ENCODE data around the gene CLDN6.
"Not testable (repeated sequence)": the region's sequence is repeated elsewhere in the genome, so short reads cannot be mapped to it uniquely, and the experiment has no call there.

Gene CLDN6

GRCh38 chr16:3017794-3018506, at the start of gene CLDN6:
Gene CLDN6 (minus strand): TSS chr16:3018183. CDS start chr16:3016021, 2,162 bp downstream.
- DNase-seq: peak in 1 of 2 donors; percentile 35

GRCh38 chr16:3066440-3066748, 48.4 kb upstream of the CLDN6 start:
- no peak for DNase-seq

GRCh38 chr16:3065742-3066439, 47.9 kb upstream of the CLDN6 start:
- DNase-seq: peak in 1 of 2 donors; percentile 47

GRCh38 chr16:3065069-3065741, 47.2 kb upstream of the CLDN6 start, which contains the start of gene IL32:
Gene IL32 (plus strand): TSS chr16:3065640. CDS start chr16:3065812, 172 bp downstream.
- peak; percentile 70 to 88 for DNase-seq

- DNase-seq: no peak
These were observed 45.8 kb upstream of the CLDN6 start for GRCh38 chr16:3063625-3064386.

- no peak for DNase-seq
These were observed 44.6 kb upstream of the CLDN6 start for GRCh38 chr16:3062553-3062952.

- no peak for DNase-seq
These were observed 42.5 kb upstream of the CLDN6 start for GRCh38 chr16:3060339-3061127.

GRCh38 chr16:3059723-3060242, 41.8 kb upstream of the CLDN6 start:
- no peak for DNase-seq

- peak; percentile 88 to 93 for DNase-seq
These were observed 41.2 kb upstream of the CLDN6 start for GRCh38 chr16:3059041-3059722.

GRCh38 chr16:3058139-3059030, 40.4 kb upstream of the CLDN6 start:
- peak; percentile 49 to 64 for DNase-seq

- DNase-seq: no peak
These were observed 39.5 kb upstream of the CLDN6 start for GRCh38 chr16:3057181-3058138.

GRCh38 chr16:3056336-3057180, 38.6 kb upstream of the CLDN6 start:
- DNase-seq: no peak

GRCh38 chr16:3055734-3056115, 37.7 kb upstream of the CLDN6 start:
- not testable (repeated sequence) for DNase-seq

GRCh38 chr16:3054965-3055733, 37.2 kb upstream of the CLDN6 start:
- DNase-seq: no peak

- not testable (repeated sequence) for DNase-seq
These were observed 35.3 kb upstream of the CLDN6 start for GRCh38 chr16:3053330-3053710.

- not testable (repeated sequence) for DNase-seq
These were observed 34.8 kb upstream of the CLDN6 start for GRCh38 chr16:3052571-3053329.
